Left lung (tissue), 10 donors: ENCODE data around the gene LRRC8A. TPM values are rescaled to one million over a fixed set of nuclear protein-coding genes. Genes with fewer than 3 reads are reported as not detected.
A peak's percentile ranks its signal among the peaks of the same experiment; 100 is the strongest.

ENCODE experiments used
- ATAC-seq: fragments of 200-7000 bp; cut with Tn5 transposase; one replicate; pipeline ENCODE4 v1.9.1; 2020; ENCODE audit warnings: moderate library complexity
- DNase-seq, 4 donors: peaks; one replicate each; pipeline ENCODE4 v3.0.0-alpha.2; 2013 to 2020
- H3K27ac ChIP-seq, 2 donors: fragments of 200-600 bp; sonication (generic) in 1 of 2; one replicate each; pipeline versions ENCODE4 v1.5.0 to v1.8.0; 2020 to 2021
- H3K27me3 ChIP-seq, 2 donors: fragments of 200-600 bp; sonication (generic) in 1 of 2; one replicate each; pipeline versions ENCODE4 v1.5.0 to v1.8.0; 2020 to 2021
- H3K36me3 ChIP-seq, 2 donors: fragments of 200-600 bp; sonication (generic) in 1 of 2; one replicate each; pipeline versions ENCODE4 v1.5.0 to v1.8.0; 2020 to 2021
- H3K4me1 ChIP-seq, 2 donors: fragments of 200-600 bp; one replicate each; pipeline ENCODE4 v1.8.0; 2021
- H3K4me3 ChIP-seq, 2 donors: fragments of 200-600 bp; sonication (generic) in 1 of 2; one replicate each; pipeline versions ENCODE4 v1.5.0 to v1.8.0; 2020 to 2021; ENCODE audit warnings: mild to moderate bottlenecking in 1 of 2
- H3K9me3 ChIP-seq, 2 donors: fragments of 200-600 bp; sonication (generic) in 1 of 2; one replicate each; pipeline versions ENCODE4 v1.5.0 to v1.8.0; 2020 to 2021
- CTCF ChIP-seq, 2 donors: fragments of 200-600 bp; sonication (generic) in 1 of 2; IDR thresholded peaks; one replicate each; pipeline versions ENCODE4 v1.5.0 to v1.8.0; 2021; ENCODE audit warnings: antibody characterized with exemption in 2 of 2
- intact Hi-C, 2 donors: fragments of 100-400 bp; cut with DNase I; formaldehyde crosslinking; loops; one replicate each; pipeline versions ENCODE4 v1.11.2 to v1.14.2; 2022
- polyA plus RNA-seq, 6 donors: library from polyadenylated mRNA; unstranded; fragments of 120-200 nt; gene quantifications; one replicate each; pipeline ENCODE4 v1.2.1, GENCODE V29; 2013; ENCODE audit not compliant: insufficient read length in 6 of 6
- total RNA-seq, 2 donors: library from RNA; stranded (reverse); fragmentation: NEBNext Ultra II Directional; extraction: Animal tissue kit (Norgen Biotek cat#: 25700); gene quantifications; one replicate each; pipeline ENCODE4 v1.2.1, GENCODE V29; 2021
- donor health status: DM: no; HTN: yes; CAD: no.
- donor health status: DM: no; HTN: no; CAD: no.

The LRRC8A gene
- total and polyA plus RNA-seq, 8 donors = 24.6 to 70.6 (median 29.3) TPM

GRCh38 chr9:128933731-128934130, 51.8 kb downstream of the LRRC8A start:
- ATAC-seq (no peak), DNase-seq (peak in 2 of 4 donors; percentile 5 to 15)
- no peaks in the 10 kb centered on the region for H3K4me1 ChIP-seq
- no peak overlapping the region for H3K4me3 ChIP-seq
- H3K27ac ChIP-seq = no peak overlapping the region
- no peaks in the 10 kb centered on the region for H3K9me3 ChIP-seq
- peaks cover 0 to 9% of the 10 kb centered on the region in 2 donors for H3K36me3 ChIP-seq
- intact Hi-C loops = no loop called here
- no peak for TF ChIP-seq CTCF (IDR thresholded peaks at IDR 0.05)
- H3K27me3 ChIP-seq = no peaks in the 10 kb centered on the region

GRCh38 chr9:128936171-128936865, 54.4 kb downstream of the LRRC8A start:
- H3K4me1 ChIP-seq = peaks cover 0 to 4% of the 10 kb centered on the region in 2 donors
- H3K9me3 ChIP-seq = no peaks in the 10 kb centered on the region
- peaks cover 0 to 9% of the 10 kb centered on the region in 2 donors for H3K36me3 ChIP-seq
- TF ChIP-seq CTCF (IDR thresholded peaks at IDR 0.05) = no peak
- H3K27me3 ChIP-seq = no peaks in the 10 kb centered on the region
- H3K27ac ChIP-seq = no peak overlapping the region
- no peak overlapping the region for H3K4me3 ChIP-seq
- ATAC-seq = no peak
- DNase-seq = peak in 1 of 4 donors; percentile 55
- intact Hi-C loops = no loop called here

GRCh38 chr9:128937310-128938165, 55.6 kb downstream of the LRRC8A start:
- H3K4me3 ChIP-seq = no peak overlapping the region
- H3K9me3 ChIP-seq = no peaks in the 10 kb centered on the region
- H3K36me3 ChIP-seq = peaks cover 0 to 9% of the 10 kb centered on the region in 2 donors
- intact Hi-C loops = no loop called here
- DNase-seq (no peak), ATAC-seq (no peak)
- H3K4me1 ChIP-seq = peaks cover 1 to 4% of the 10 kb centered on the region in 2 donors
- no peaks in the 10 kb centered on the region for H3K27me3 ChIP-seq
- H3K27ac ChIP-seq = no peak overlapping the region
- no peak for TF ChIP-seq CTCF (IDR thresholded peaks at IDR 0.05)

- peaks cover 3 to 11% of the 10 kb centered on the region in 2 donors for H3K4me1 ChIP-seq
- H3K27ac ChIP-seq = peak overlapping the region in 1 of 2 donors; percentile 23
- intact Hi-C loops = no loop called here
- TF ChIP-seq CTCF (IDR thresholded peaks at IDR 0.05) = no peak
- no peaks in the 10 kb centered on the region for H3K36me3 ChIP-seq
- ATAC-seq (peak; percentile 18), DNase-seq (peak in 1 of 4 donors; percentile 61)
- H3K4me3 ChIP-seq = no peak overlapping the region
- H3K9me3 ChIP-seq = no peaks in the 10 kb centered on the region
- H3K27me3 ChIP-seq = no peaks in the 10 kb centered on the region
Measured at GRCh38 chr9:128940271-128940921, 58.5 kb downstream of the LRRC8A start.
